Right lobe of liver (tissue), 4 donors: ENCODE data around the gene TNFRSF13B.

Experiments
- CTCF ChIP-seq, 4 donors: fragments of 200-600 bp in 3 of 4; fragments of 450-650 bp in 1 of 4; IDR thresholded peaks; one replicate each; pipeline versions ENCODE4 v1.5.1 to v1.8.0; 2016 to 2022; ENCODE audit warnings: antibody characterized with exemption in 4 of 4, mild to moderate bottlenecking in 2 of 4
- POLR2A ChIP-seq: fragments of 450-650 bp; IDR thresholded peaks from one replicate; pipeline ENCODE4 v1.6.1; 2017; ENCODE audit warnings: antibody characterized with exemption, mild to moderate bottlenecking
- donor health status: DM: no; HTN: no; CAD: no.
- donor health status: DM: no; HTN: no; CAD: no.
- donor health status: DM: no; HTN: yes; CAD: no.

DNA sequence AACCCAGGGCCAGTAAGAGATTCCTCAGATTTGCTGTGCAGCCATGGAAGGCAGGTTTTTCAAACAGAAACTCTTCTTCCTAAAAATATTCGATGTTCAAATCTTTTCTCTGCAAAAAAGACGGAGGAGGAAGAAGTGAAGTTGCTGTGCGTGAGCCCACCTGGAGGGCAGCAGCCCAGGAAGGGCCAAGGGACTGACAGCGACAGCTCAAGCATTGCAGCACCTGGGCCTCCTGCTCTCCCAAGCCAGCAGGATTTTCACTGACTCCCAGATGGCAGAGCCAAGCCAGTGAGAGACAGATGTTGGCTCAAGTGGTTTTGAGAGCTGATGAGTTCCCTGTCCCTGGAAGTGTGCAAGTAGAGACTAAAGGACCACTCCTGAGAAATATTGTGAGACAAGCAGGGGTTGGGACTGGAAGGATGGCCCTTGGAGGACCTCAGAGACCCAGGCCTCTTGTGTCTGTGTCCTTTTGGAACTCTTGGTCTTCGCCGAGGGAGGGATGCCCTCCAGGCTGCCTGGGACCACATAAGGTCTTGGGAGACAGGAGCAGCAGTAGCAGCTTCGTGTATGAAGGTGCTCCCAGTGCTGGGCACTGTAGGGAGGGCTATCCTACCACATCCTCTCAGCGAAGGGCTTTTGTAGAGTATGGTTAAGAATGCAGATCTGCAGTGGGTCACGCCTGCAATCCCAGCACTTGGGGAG lies 29.3 kb upstream of the TNFRSF13B start:
- no peak for TF ChIP-seq CTCF (IDR thresholded peaks at IDR 0.05)
- TF ChIP-seq POLR2A: no peak
